SH-SY5Y (cell line): ENCODE measurements around the gene PC.

Experiments
- GATA2 ChIP-seq: IDR thresholded peaks from 2 replicates; pipeline ENCODE4 v1.6.1; 2011; ENCODE audit warnings: mild to moderate bottlenecking, low read depth, low read length
- GATA3 ChIP-seq: IDR thresholded peaks from 2 replicates; pipeline ENCODE4 v1.6.1; 2011; ENCODE audit warnings: low read depth, mild to moderate bottlenecking, low read length, moderate library complexity

DNA sequence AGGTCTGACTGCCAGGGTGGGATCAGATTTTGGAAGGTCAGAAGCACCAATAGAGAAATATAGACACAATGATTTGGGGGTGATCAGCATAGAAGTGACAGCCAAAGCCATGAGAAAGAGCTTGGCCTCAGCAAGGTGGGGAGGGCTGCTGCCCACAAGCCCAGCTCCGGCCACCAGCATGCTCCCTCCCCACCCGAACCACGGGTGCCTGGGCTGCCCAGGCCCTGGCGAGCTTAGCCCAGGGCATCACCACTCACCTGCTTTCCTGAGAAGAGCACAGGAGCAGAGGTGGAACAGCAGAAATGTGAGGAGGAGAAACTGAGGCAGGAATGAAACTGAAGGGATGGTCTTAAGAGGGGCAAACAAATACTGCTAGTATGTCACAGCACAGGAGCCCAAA is 52.6 kb downstream of the PC start:
- TF ChIP-seq GATA2 (no peak), GATA3 (no peak)
